ENCODE results near the gene LTBP2. TPM values are rescaled to one million over a fixed set of nuclear protein-coding genes. Genes with fewer than 3 reads are reported as not detected.

Gene LTBP2
- total and polyA plus RNA-seq, 2 of the 13 experiments (the other 11 are each of a cell fraction or from before 2014, with no cell fraction given), result 0.20 to 0.41 TPM

DNA sequence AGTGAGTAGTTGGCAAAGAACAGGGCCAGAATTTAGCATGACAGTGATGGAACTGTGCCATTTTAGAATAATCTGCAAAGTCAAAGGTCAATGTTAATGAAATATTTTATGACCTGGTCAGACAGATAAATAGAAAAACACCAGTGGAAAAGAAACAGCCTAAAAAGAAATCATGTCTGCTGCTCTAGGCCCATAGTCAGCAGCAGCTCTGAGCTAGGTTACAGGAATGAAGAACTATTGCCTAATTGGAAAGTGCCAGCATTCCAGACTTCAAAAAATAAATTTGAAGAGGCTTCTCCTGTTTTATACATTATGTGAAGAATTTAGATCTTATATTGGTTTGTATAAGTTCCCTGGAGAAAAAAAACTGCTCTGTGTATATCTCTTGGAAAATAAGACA, 128.7 kb downstream of the LTBP2 start:
- H3K79me2 ChIP-seq (ENCODE audit: insufficient read depth, low read length), result no peaks in the 10 kb centered on the region
- no peak overlapping the region for H3K4me2 ChIP-seq (ENCODE audit: low read depth, low read length)
- H3K9me3 ChIP-seq (ENCODE audit: low read length), result no peaks in the 10 kb centered on the region
- POLR2A ChIA-PET, result interaction anchor here (1.7 kb wide), 1 partner anchor 10 kb away, joined by 5 read pairs; the partner anchor contains the start of genes ISCA2 and NPC2
- intact Hi-C loops (cut with micrococcal nuclease; ENCODE audit: unreplicated experiment), result no loop called here
- TF ChIP-seq ISL2 (CRISPR knock-in tag; IDR thresholded peaks at IDR 0.05), result no peak
- no peak for TF ChIP-seq NFKBIZ (CRISPR knock-in tag; IDR thresholded peaks at IDR 0.05)
- no peak for TF ChIP-seq ZNF451 (CRISPR knock-in tag; IDR thresholded peaks at IDR 0.05)
- no peak for TF ChIP-seq FOXA3 (CRISPR knock-in tag; IDR thresholded peaks at IDR 0.05)
- TF ChIP-seq ATAD3A (CRISPR knock-in tag; IDR thresholded peaks at IDR 0.05), result no peak
- TF ChIP-seq, protein P1, sequence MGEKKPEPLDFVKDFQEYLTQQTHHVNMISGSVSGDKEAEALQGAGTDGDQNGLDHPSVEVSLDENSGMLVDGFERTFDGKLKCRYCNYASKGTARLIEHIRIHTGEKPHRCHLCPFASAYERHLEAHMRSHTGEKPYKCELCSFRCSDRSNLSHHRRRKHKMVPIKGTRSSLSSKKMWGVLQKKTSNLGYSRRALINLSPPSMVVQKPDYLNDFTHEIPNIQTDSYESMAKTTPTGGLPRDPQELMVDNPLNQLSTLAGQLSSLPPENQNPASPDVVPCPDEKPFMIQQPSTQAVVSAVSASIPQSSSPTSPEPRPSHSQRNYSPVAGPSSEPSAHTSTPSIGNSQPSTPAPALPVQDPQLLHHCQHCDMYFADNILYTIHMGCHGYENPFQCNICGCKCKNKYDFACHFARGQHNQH (CRISPR knock-in tag; IDR thresholded peaks at IDR 0.05), result no peak
- TF ChIP-seq ZFP82 (CRISPR knock-in tag; IDR thresholded peaks at IDR 0.05; ENCODE audit: borderline replicate concordance), result no peak
- no peak for TF ChIP-seq ZNF782 (CRISPR knock-in tag; IDR thresholded peaks at IDR 0.05; ENCODE audit: borderline replicate concordance)
- no peak for TF ChIP-seq ZNF484 (CRISPR knock-in tag; IDR thresholded peaks at IDR 0.05; ENCODE audit: borderline replicate concordance, low read depth)
- TF ChIP-seq, protein P2, sequence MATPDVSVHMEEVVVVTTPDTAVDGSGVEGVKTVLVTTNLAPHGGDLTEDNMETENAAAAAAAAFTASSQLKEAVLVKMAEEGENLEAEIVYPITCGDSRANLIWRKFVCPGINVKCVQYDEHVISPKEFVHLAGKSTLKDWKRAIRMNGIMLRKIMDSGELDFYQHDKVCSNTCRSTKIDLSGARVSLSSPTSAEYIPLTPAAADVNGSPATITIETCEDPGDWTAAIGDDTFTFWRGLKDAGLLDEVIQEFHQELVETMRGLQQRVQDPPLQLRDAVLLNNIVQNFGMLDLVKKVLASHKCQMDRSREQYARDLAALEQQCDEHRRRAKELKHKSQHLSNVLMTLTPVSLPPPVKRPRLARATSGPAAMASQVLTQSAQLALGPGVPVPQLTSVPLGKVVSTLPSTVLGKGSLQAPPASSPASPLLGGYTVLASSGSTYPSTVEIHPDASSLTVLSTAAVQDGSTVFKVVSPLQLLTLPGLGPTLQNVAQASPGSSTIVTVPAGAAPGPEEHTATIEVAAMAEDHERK (CRISPR knock-in tag; IDR thresholded peaks at IDR 0.05; ENCODE audit: low read depth), result no peak
- TF ChIP-seq GATAD1 (CRISPR knock-in tag; IDR thresholded peaks at IDR 0.05), result no peak
- TF ChIP-seq PCBP1 (IDR thresholded peaks at IDR 0.05; ENCODE audit: borderline replicate concordance, low read depth, low read length), result no peak
- no peak for TF ChIP-seq ZNF501 (CRISPR knock-in tag; IDR thresholded peaks at IDR 0.05)
- TF ChIP-seq, protein P3, sequence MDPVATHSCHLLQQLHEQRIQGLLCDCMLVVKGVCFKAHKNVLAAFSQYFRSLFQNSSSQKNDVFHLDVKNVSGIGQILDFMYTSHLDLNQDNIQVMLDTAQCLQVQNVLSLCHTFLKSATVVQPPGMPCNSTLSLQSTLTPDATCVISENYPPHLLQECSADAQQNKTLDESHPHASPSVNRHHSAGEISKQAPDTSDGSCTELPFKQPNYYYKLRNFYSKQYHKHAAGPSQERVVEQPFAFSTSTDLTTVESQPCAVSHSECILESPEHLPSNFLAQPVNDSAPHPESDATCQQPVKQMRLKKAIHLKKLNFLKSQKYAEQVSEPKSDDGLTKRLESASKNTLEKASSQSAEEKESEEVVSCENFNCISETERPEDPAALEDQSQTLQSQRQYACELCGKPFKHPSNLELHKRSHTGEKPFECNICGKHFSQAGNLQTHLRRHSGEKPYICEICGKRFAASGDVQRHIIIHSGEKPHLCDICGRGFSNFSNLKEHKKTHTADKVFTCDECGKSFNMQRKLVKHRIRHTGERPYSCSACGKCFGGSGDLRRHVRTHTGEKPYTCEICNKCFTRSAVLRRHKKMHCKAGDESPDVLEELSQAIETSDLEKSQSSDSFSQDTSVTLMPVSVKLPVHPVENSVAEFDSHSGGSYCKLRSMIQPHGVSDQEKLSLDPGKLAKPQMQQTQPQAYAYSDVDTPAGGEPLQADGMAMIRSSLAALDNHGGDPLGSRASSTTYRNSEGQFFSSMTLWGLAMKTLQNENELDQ (CRISPR knock-in tag; IDR thresholded peaks at IDR 0.05; ENCODE audit: borderline replicate concordance), result no peak
- TF ChIP-seq, protein P4, sequence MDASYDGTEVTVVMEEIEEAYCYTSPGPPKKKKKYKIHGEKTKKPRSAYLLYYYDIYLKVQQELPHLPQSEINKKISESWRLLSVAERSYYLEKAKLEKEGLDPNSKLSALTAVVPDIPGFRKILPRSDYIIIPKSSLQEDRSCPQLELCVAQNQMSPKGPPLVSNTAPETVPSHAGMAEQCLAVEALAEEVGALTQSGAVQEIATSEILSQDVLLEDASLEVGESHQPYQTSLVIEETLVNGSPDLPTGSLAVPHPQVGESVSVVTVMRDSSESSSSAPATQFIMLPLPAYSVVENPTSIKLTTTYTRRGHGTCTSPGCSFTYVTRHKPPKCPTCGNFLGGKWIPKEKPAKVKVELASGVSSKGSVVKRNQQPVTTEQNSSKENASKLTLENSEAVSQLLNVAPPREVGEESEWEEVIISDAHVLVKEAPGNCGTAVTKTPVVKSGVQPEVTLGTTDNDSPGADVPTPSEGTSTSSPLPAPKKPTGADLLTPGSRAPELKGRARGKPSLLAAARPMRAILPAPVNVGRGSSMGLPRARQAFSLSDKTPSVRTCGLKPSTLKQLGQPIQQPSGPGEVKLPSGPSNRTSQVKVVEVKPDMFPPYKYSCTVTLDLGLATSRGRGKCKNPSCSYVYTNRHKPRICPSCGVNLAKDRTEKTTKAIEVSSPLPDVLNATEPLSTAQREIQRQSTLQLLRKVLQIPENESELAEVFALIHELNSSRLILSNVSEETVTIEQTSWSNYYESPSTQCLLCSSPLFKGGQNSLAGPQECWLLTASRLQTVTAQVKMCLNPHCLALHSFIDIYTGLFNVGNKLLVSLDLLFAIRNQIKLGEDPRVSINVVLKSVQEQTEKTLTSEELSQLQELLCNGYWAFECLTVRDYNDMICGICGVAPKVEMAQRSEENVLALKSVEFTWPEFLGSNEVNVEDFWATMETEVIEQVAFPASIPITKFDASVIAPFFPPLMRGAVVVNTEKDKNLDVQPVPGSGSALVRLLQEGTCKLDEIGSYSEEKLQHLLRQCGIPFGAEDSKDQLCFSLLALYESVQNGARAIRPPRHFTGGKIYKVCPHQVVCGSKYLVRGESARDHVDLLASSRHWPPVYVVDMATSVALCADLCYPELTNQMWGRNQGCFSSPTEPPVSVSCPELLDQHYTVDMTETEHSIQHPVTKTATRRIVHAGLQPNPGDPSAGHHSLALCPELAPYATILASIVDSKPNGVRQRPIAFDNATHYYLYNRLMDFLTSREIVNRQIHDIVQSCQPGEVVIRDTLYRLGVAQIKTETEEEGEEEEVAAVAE (CRISPR knock-in tag; IDR thresholded peaks at IDR 0.05; ENCODE audit: borderline replicate concordance), result no peak
- no peak for TF ChIP-seq SOX13 (IDR thresholded peaks at IDR 0.05)
- TF ChIP-seq SOX13 (CRISPR knock-in tag; conservative IDR thresholded peaks at IDR 0.05 in 1 of 2, IDR thresholded peaks at IDR 0.05 in 1 of 2), result no peak
- no peak for ATAC-seq
- H3K36me3 ChIP-seq (replicated peaks in 1 of 2; ENCODE audit: control insufficient read depth in 1 of 2, insufficient read depth in 2 of 2, low read length in 2 of 2), result peaks cover 15 to 67% of the 10 kb centered on the region in 2 experiments
- H3K27me3 ChIP-seq (ENCODE audit: control insufficient read depth in 1 of 2, insufficient read depth in 2 of 2, low read length in 2 of 2), result no peaks in the 10 kb centered on the region
- no peaks in the 10 kb centered on the region; the same call in 1 of the 2 replicates for H4K20me1 ChIP-seq (ENCODE audit: insufficient read depth, low read length)
- CTCF ChIA-PET (ENCODE audit: low intra/inter-chr PET ratio, low total read pairs), result no interaction called here
- no peaks in the 10 kb centered on the region for H3K4me1 ChIP-seq (ENCODE audit: insufficient read depth, low read length)
- in situ Hi-C loops (cut with HindIII; ENCODE audit: extremely low pct_ligation_motif_present, low pct_unique_long_range_greater_than_20kb), result no loop called here
- H3K9ac ChIP-seq (ENCODE audit: insufficient read depth, low read depth, low read length), result no peak overlapping the region
- no peak overlapping the region for H3K27ac ChIP-seq (ENCODE audit: extremely low read length, insufficient read depth, low read length)
- FAIRE-seq, result no peak
- H2AFZ ChIP-seq (ENCODE audit: low read length), result no peak overlapping the region
- DNase-seq (ENCODE audit: low spot score), result no peak
- no peak overlapping the region for H3K4me3 ChIP-seq (replicated peaks in 1 of 3; ENCODE audit: insufficient read depth in 1 of 3, low read depth in 2 of 3, low read length in 3 of 3)
- no TSS peak for BruUV-seq (replicated peaks)

All from HepG2 (cell line).